A549 treated with AZD9567 at 1 μM for 4 hours (cell line): ENCODE data around the gene CGB1. TPM values are rescaled to one million over a fixed set of nuclear protein-coding genes. Genes with fewer than 3 reads are reported as not detected.

ENCODE experiments used
- total RNA-seq: library from RNA; stranded (reverse); fragments of 200-300 nt; extraction: Qiagen RNA extraction; gene quantifications from 5 replicates; pipeline ENCODE4 v1.2.3, GENCODE V29; 2022; ENCODE audit not compliant: insufficient read depth

The CGB1 gene
- 0.31 TPM in 1 of 5 replicates, not detected in the others for total RNA-seq

GRCh38 chr19:49036815-49037214 lies at the start of gene CGB1:
TSS of gene CGB1 (minus strand) at chr19:49036895. CDS start at chr19:49036711, 184 bp downstream.

GRCh38 chr19:49085020-49085867 lies 48.5 kb upstream of the CGB1 start, which contains the start of gene SNRNP70:
TSS of gene SNRNP70 (plus strand) at chr19:49085451. CDS start at chr19:49086415, 964 bp downstream.

GRCh38 chr19:49064768-49065611 lies 28.3 kb upstream of the CGB1 start, which contains the start of gene NTF4:
TSS of gene NTF4 (minus strand) at chr19:49064818. CDS start at chr19:49061997, 2,821 bp downstream.

GRCh38 chr19:49057636-49058234 lies 21.0 kb upstream of the CGB1 start, which contains the start of gene CGB7:
TSS of gene CGB7 (minus strand) at chr19:49057749. CDS start at chr19:49055375, 2,374 bp downstream.

GRCh38 chr19:49049011-49049410 lies 12.3 kb upstream of the CGB1 start, which contains the start of gene CGB8:
TSS of gene CGB8 (minus strand) at chr19:49049111. CDS start at chr19:49048739, 372 bp downstream.

GRCh38 chr19:49043548-49043947 lies 6.9 kb upstream of the CGB1 start, which contains the start of gene CGB5:
TSS of gene CGB5 (plus strand) at chr19:49043848. CDS start at chr19:49044210, 362 bp downstream.

GRCh38 chr19:49031642-49032301 lies 4.9 kb downstream of the CGB1 start, which contains the start of gene CGB2:
TSS of gene CGB2 (plus strand) at chr19:49031890. CDS start at chr19:49032096, 206 bp downstream.

GRCh38 chr19:49024233-49024632 lies 12.5 kb downstream of the CGB1 start, which contains the start of gene CGB3:
TSS of gene CGB3 (minus strand) at chr19:49024333. CDS start at chr19:49023971, 362 bp downstream.

GRCh38 chr19:49017041-49017665 lies 19.5 kb downstream of the CGB1 start, which contains the start of gene LHB:
TSS of gene LHB (minus strand) at chr19:49017091. CDS start at chr19:49017081, 10 bp downstream.

GRCh38 chr19:48993175-48994034 lies 43.3 kb downstream of the CGB1 start, which contains the start of the genes GYS1 and RUVBL2:
TSS of gene GYS1 (minus strand) at chr19:48993309. CDS start at chr19:48993112, 197 bp downstream.
TSS of gene RUVBL2 (plus strand) at chr19:48993887. CDS start at chr19:48993912, 25 bp downstream.

Other genes starting within 250 kb of the CGB1 start
- 56.8 to 66.6 TPM (median 61.9 TPM) in 5 replicates for gene BCAT2, start 225.9 kb downstream of the CGB1 start, total RNA-seq
- 9.3 to 17.4 TPM (median 13.4 TPM) in 5 replicates for gene HSD17B14, start 200.4 kb downstream of the CGB1 start, total RNA-seq
- gene PLEKHA4, start 168.3 kb downstream of the CGB1 start, total RNA-seq, result 1.1 to 1.7 TPM (median 1.2 TPM) in 5 replicates
- gene PPP1R15A, start 164.5 kb downstream of the CGB1 start, total RNA-seq, result 77.7 to 128 TPM (median 99.5 TPM) in 5 replicates
- gene TULP2, start 138.2 kb downstream of the CGB1 start, total RNA-seq, result not detected in 5 replicates
- 196 to 206 TPM (median 200 TPM) in 5 replicates for gene NUCB1, start 136.6 kb downstream of the CGB1 start, total RNA-seq
- gene DHDH, start 103.2 kb downstream of the CGB1 start, total RNA-seq, result 1.5 to 1.7 TPM (median 1.5 TPM) in 4 of 5 replicates, not detected in the other
- gene BAX, start 82.0 kb downstream of the CGB1 start, total RNA-seq, result 289 to 347 TPM (median 317 TPM) in 5 replicates
- 15,391 to 23,528 TPM (median 18,182 TPM) in 5 replicates for gene FTL, start 71.6 kb downstream of the CGB1 start, total RNA-seq
- 18.5 to 36.7 TPM (median 21.4 TPM) in 5 replicates for gene GYS1, start 43.6 kb downstream of the CGB1 start, total RNA-seq
- gene RUVBL2, start 43.0 kb downstream of the CGB1 start, total RNA-seq, result 214 to 245 TPM (median 233 TPM) in 5 replicates
- gene LHB, start 19.8 kb downstream of the CGB1 start, total RNA-seq, result not detected in 5 replicates
- 0.16 TPM in 1 of 5 replicates, not detected in the others for gene CGB3, start 12.6 kb downstream of the CGB1 start, total RNA-seq
- gene CGB2, start 5.0 kb downstream of the CGB1 start, total RNA-seq, result 0.17 to 0.31 TPM (median 0.31 TPM) in 3 of 5 replicates, not detected in the others
- 0.27 to 0.72 TPM (median 0.49 TPM) in 4 of 5 replicates, not detected in the other for gene CGB5, start 7.0 kb upstream of the CGB1 start, total RNA-seq
- gene CGB8, start 12.2 kb upstream of the CGB1 start, total RNA-seq, result 2.3 to 6.3 TPM (median 2.8 TPM) in 5 replicates
- 0.45 to 0.84 TPM (median 0.56 TPM) in 4 of 5 replicates, not detected in the other for gene CGB7, start 20.9 kb upstream of the CGB1 start, total RNA-seq
- gene NTF4, start 27.9 kb upstream of the CGB1 start, total RNA-seq, result 0.34 to 0.47 TPM (median 0.40 TPM) in 4 of 5 replicates, not detected in the other
- not detected in 5 replicates for gene KCNA7, start 35.8 kb upstream of the CGB1 start, total RNA-seq
- gene SNRNP70, start 48.6 kb upstream of the CGB1 start, total RNA-seq, result 321 to 348 TPM (median 341 TPM) in 5 replicates
- gene LIN7B, start 77.5 kb upstream of the CGB1 start, total RNA-seq, result 5.5 to 9.1 TPM (median 6.9 TPM) in 5 replicates
- gene C19orf73, start 82.2 kb upstream of the CGB1 start, total RNA-seq, result 1.2 to 2.0 TPM (median 1.8 TPM) in 4 of 5 replicates, not detected in the other
- gene PPFIA3, start 82.6 kb upstream of the CGB1 start, total RNA-seq, result 3.3 to 9.3 TPM (median 8.5 TPM) in 5 replicates
- not detected in 5 replicates for gene HRC, start 118.5 kb upstream of the CGB1 start, total RNA-seq
- 6.2 to 11.3 TPM (median 9.7 TPM) in 5 replicates for gene TRPM4, start 120.9 kb upstream of the CGB1 start, total RNA-seq